Upper lobe of right lung (tissue), 1 donor: ENCODE results near the gene PHRF1. TPM values are rescaled to one million over a fixed set of nuclear protein-coding genes. Genes with fewer than 3 reads are reported as not detected.

Source experiments
- ATAC-seq: fragments of 200-7000 bp; cut with Tn5 transposase; one replicate; pipeline ENCODE4 v1.9.1; 2020; ENCODE audit warnings: mild to moderate bottlenecking, moderate library complexity
- DNase-seq: peaks from one replicate; pipeline ENCODE4 v3.0.0-alpha.2; 2020
- H3K27ac ChIP-seq: fragments of 200-600 bp; one replicate; pipeline ENCODE4 v1.8.0; 2022
- H3K27me3 ChIP-seq: fragments of 200-600 bp; one replicate; pipeline ENCODE4 v1.8.0; 2022; ENCODE audit warnings: mild to moderate bottlenecking
- H3K36me3 ChIP-seq: fragments of 200-600 bp; one replicate; pipeline ENCODE4 v1.8.0; 2022
- H3K4me1 ChIP-seq: fragments of 200-600 bp; one replicate; pipeline ENCODE4 v1.8.0; 2022
- H3K4me3 ChIP-seq: fragments of 200-600 bp; one replicate; pipeline ENCODE4 v1.8.0; 2022; ENCODE audit warnings: mild to moderate bottlenecking
- H3K9me3 ChIP-seq: fragments of 200-600 bp; one replicate; pipeline ENCODE4 v1.8.0; 2022
- intact Hi-C: fragments of 100-400 bp; cut with DNase I; formaldehyde crosslinking; loops from one replicate; pipeline ENCODE4 v1.11.0; 2022
- total RNA-seq: library from RNA; stranded (reverse); fragmentation: NEBNext Ultra II Directional; extraction: Animal tissue kit (Norgen Biotek cat#: 25700); gene quantifications from one replicate; pipeline ENCODE4 v1.2.1, GENCODE V29; 2021
- TF ChIP-seq, protein P1 (sequence below): fragments of 200-600 bp; IDR thresholded peaks from one replicate; pipeline ENCODE4 v1.8.0; 2022; ENCODE audit warnings: antibody characterized with exemption
- donor health status: DM: no; HTN: yes; CAD: no; lungs with severe emphysema.

PHRF1 gene
- total RNA-seq, 1 donor from 2014 or later, result 31.0 TPM

GRCh38 chr11:537622-538430 is 38.4 kb upstream of the PHRF1 start:
- H3K4me3 ChIP-seq, result peak overlapping the region; percentile 71
- DNase-seq, result no peak

DNA sequence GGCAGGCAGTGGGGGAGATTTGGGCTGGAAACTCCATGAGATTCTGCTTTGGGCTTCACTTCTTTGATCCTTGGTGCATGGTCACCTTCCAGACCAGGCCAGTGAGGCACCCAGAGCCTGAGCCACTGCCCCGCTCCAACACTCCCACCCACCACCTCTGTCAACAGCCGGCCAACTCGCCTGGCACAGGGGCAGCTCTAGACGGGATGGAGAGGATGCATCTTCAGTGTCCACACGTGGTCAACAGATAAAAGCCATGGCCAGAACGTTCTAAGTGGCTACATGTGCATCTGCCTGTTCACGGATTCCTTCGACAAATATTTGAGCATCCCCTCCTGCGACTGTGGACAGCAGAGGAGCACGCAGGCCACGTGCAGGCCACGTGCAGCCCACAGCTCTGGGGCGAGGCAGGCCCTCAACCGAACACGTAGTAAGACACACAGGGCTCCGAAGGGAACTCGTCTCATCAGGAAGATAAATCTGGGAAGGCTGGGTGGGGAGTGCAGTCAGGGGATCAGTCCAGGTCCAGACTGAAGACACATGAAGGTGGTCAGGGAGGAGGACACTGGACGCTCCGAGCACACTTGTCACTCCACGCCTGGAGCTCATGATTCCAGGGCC is 37.7 kb upstream of the PHRF1 start:
- TF ChIP-seq, protein P1, sequence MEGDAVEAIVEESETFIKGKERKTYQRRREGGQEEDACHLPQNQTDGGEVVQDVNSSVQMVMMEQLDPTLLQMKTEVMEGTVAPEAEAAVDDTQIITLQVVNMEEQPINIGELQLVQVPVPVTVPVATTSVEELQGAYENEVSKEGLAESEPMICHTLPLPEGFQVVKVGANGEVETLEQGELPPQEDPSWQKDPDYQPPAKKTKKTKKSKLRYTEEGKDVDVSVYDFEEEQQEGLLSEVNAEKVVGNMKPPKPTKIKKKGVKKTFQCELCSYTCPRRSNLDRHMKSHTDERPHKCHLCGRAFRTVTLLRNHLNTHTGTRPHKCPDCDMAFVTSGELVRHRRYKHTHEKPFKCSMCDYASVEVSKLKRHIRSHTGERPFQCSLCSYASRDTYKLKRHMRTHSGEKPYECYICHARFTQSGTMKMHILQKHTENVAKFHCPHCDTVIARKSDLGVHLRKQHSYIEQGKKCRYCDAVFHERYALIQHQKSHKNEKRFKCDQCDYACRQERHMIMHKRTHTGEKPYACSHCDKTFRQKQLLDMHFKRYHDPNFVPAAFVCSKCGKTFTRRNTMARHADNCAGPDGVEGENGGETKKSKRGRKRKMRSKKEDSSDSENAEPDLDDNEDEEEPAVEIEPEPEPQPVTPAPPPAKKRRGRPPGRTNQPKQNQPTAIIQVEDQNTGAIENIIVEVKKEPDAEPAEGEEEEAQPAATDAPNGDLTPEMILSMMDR, result no peak
- Histone ChIP-seq H3K9me3 (no peaks in the 10 kb centered on the region), H3K4me1 (peaks cover 31% of the 10 kb centered on the region), H3K36me3 (peaks cover 2% of the 10 kb centered on the region), H3K27me3 (no peaks in the 10 kb centered on the region), H3K4me3 (no peak overlapping the region), H3K27ac (no peak overlapping the region)
- intact Hi-C loops, result no loop called here
- no peak for ATAC-seq
- peak; percentile 59 for DNase-seq

More at GRCh38 chr11:537622-538430, 38.4 kb upstream of the PHRF1 start:
- no peaks in the 10 kb centered on the region for H3K27me3 ChIP-seq
- TF ChIP-seq, protein P1, result no peak
- H3K9me3 ChIP-seq, result no peaks in the 10 kb centered on the region
- H3K27ac ChIP-seq, result peak overlapping the region; percentile 70
- intact Hi-C loops, result no loop called here
- peaks cover 31% of the 10 kb centered on the region for H3K4me1 ChIP-seq
- H3K36me3 ChIP-seq, result peaks cover 9% of the 10 kb centered on the region
- ATAC-seq, result no peak

GRCh38 chr11:539971-540481 is 36.2 kb upstream of the PHRF1 start:
- Histone ChIP-seq H3K9me3 (no peaks in the 10 kb centered on the region), H3K27ac (no peak overlapping the region), H3K36me3 (no peaks in the 10 kb centered on the region), H3K4me3 (no peak overlapping the region), H3K4me1 (peaks cover 20% of the 10 kb centered on the region), H3K27me3 (no peaks in the 10 kb centered on the region)
- DNase-seq (peak; percentile 60), ATAC-seq (no peak)
- intact Hi-C loops, result no loop called here
- TF ChIP-seq, protein P1, result no peak

DNA sequence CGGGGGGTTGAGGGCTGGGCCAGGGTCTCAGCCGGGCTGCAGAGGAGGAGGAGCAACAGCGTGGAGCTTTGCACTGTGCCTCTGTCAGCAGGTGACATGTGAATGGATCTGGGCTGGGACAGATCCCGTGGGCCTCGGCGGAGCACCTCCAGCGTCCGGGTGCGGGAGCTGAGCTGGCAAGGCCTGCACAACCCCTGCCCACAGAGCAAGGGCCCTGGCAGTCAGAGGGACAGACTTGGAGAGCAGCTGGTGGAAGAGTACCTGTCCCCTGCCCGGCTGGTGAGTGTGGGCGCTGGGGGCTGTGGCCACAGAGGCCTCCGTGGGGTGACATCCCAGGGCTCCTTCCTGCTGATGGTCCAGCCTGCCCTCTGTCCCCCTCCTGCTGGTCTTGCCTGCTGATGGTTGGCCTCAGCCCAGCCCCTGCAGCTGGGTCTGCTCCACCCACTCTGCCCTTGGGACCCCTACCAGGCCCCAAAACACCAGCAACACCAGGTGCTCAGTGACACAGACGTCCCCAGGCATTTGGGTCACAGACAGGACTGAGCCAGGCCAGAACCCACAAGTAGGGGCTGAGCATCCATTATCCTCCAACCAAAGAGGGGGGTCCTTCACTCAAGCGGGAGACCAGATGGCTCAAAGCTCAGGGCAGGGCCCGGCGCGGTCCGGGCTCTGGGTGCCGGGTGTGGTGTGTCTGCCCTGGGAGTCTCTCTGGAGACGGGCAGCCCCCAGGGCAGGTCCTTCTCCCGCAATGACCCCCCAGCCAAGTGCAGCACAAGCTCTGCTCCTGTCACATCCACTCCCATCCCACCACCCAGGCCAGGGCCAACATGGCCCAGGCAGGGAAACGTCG is 35.5 kb upstream of the PHRF1 start:
- TF ChIP-seq, protein P1, result no peak
- Histone ChIP-seq H3K9me3 (no peaks in the 10 kb centered on the region), H3K36me3 (no peaks in the 10 kb centered on the region), H3K27ac (no peak overlapping the region), H3K27me3 (no peaks in the 10 kb centered on the region), H3K4me1 (peaks cover 20% of the 10 kb centered on the region), H3K4me3 (no peak overlapping the region)
- ATAC-seq (no peak), DNase-seq (peak; percentile 53)
- intact Hi-C loops, result no loop called here

DNA sequence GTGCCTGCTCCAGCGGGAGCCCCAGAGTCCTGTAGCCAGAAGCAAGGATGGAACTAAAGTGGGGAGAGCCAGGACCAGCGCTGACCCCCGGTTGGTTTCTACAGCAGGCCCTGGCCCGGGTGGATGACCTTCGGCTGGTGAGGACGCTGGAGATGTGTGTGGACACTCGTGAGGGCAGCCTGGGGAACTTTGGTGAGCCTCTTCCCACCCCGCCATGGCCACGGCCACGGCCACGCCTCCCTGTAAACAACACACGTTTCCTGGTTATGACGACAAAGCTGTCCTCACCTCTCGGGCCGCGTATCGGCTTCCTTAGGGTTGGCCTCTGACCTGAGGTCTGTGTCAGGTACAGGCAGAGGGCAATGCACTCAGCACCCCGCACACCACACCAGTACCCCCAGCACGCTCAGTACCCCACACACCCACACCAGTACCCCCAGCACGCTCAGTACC is 34.8 kb upstream of the PHRF1 start:
- intact Hi-C loops, result no loop called here
- Histone ChIP-seq H3K4me1 (peaks cover 14% of the 10 kb centered on the region), H3K27ac (no peak overlapping the region), H3K36me3 (no peaks in the 10 kb centered on the region), H3K4me3 (no peak overlapping the region), H3K9me3 (no peaks in the 10 kb centered on the region), H3K27me3 (no peaks in the 10 kb centered on the region)
- TF ChIP-seq, protein P1, result no peak
- DNase-seq (peak; percentile 63), ATAC-seq (no peak)
